Heart right ventricle (tissue), 16 donors: ENCODE measurements around the gene ETNK1. TPM values are rescaled to one million over a fixed set of nuclear protein-coding genes. Genes with fewer than 3 reads are reported as not detected.

Experiments
- ATAC-seq, 8 donors: fragments of 200-7000 bp; cut with Tn5 transposase; one replicate each; pipeline ENCODE4 v1.9.1; 2020; ENCODE audit warnings: mild to moderate bottlenecking in 8 of 8, moderate library complexity in 8 of 8, moderate number of reproducible peaks in 1 of 8
- DNase-seq, 2 donors: peaks; one replicate each; pipeline ENCODE4 v3.0.0-alpha.2; 2020
- H3K27ac ChIP-seq, 10 donors: fragments of 200-600 bp; sonication (generic) in 2 of 10; one replicate each; pipeline versions ENCODE4 v1.5.0 to v1.8.0; 2020 to 2022; ENCODE audit warnings: mild to moderate bottlenecking in 3 of 10
- H3K27me3 ChIP-seq, 7 donors: fragments of 200-600 bp; one replicate each; pipeline ENCODE4 v1.8.0; 2021 to 2022; ENCODE audit warnings: mild to moderate bottlenecking in 2 of 7
- H3K36me3 ChIP-seq, 9 donors: fragments of 200-600 bp; sonication (generic) in 1 of 9; one replicate each; pipeline versions ENCODE4 v1.5.0 to v1.8.0; 2020 to 2022; ENCODE audit warnings: mild to moderate bottlenecking in 2 of 9
- H3K4me1 ChIP-seq, 9 donors: fragments of 200-600 bp; sonication (generic) in 1 of 9; one replicate each; pipeline versions ENCODE4 v1.5.0 to v1.8.0; 2020 to 2022; ENCODE audit warnings: mild to moderate bottlenecking in 4 of 9
- H3K4me3 ChIP-seq, 10 donors: fragments of 200-600 bp; sonication (generic) in 2 of 10; one replicate each; pipeline versions ENCODE4 v1.5.0 to v1.8.0; 2020 to 2022; ENCODE audit warnings: mild to moderate bottlenecking in 7 of 10, moderate library complexity in 2 of 10
- H3K9me3 ChIP-seq, 11 donors: fragments of 200-600 bp in 10 of 11; sonication (generic) in 2 of 11; one replicate each; pipeline versions ENCODE4 v1.5.0 to v1.8.0; 2013 to 2022; ENCODE audit warnings: mild to moderate bottlenecking in 2 of 11, control low read depth in 1 of 11, moderate library complexity in 1 of 11
- CTCF ChIP-seq, 9 donors: fragments of 200-600 bp; sonication (generic) in 2 of 9; IDR thresholded peaks; one replicate each; pipeline versions ENCODE4 v1.5.0 to v1.8.0; 2021 to 2022; ENCODE audit warnings: antibody characterized with exemption in 9 of 9, mild to moderate bottlenecking in 5 of 9, moderate library complexity in 1 of 9
- WGBS, 2 donors: extraction: QIAGEN DNeasy Blood & Tissue Kit; methylation state at CpG; one replicate each; pipeline ENCODE4 v1.1.7; 2013; ENCODE audit warnings: inconsistent platforms in 1 of 2; 5-methylcytosine and 5-hydroxymethylcytosine counted together
- intact Hi-C, 10 donors: fragments of 100-400 bp; cut with DNase I; formaldehyde crosslinking; loops; one replicate each; pipeline versions ENCODE4 v1.11.1 to v1.14.2; 2022
- polyA plus RNA-seq, 2 donors: library from polyadenylated mRNA; stranded (reverse); fragments of 200-250 nt; gene quantifications; one replicate each; pipeline ENCODE4 v1.2.3, GENCODE V29; 2013
- total RNA-seq, 10 donors: library from RNA; stranded (reverse); fragmentation: NEBNext Ultra II Directional in 3 of 10; extraction: Animal tissue kit (Norgen Biotek cat#: 25700) in 3 of 10; gene quantifications; one replicate each; pipeline versions ENCODE4 v1.2.1 to v1.2.4, GENCODE V29; 2021 to 2023
- donor health status: Arrhythmogenic right ventricular cardiomyopathy.
- donor health status: ischemic (EF 13 %, LVEDD 7.1; RV severe dilation, severe dysfunction).
- donor health status: healthy with polysubstance abuse.
- donor health status: DM: no; HTN: yes; CAD: no.
- donor health status: DM: no; HTN: no; CAD: no.
- donor health status: ischemic (EF 25% LVEDD 6.9; RV normal size, moderate dysfunction).
- donor health status: ischemic (EF 25% LVEDD 5.7; RV mildly dilated, moderate dysfunction).
- donor health status: healthy.
- donor health status: DM: yes; HTN: yes; CAD: no.
- donor health status: Ischemic cardiomyopathy.
- donor health status: ischemic (EF 35%, LVEDD 5.7; RV mildly dilated, moderate dysfunction).
- donor health status: nonischemic (EF 11% LVEDD 7.7; RV severe dilation, severe dysfunction).
- donor health status: DM: yes; HTN: yes; CAD: no.
- donor health status: PGD.
- donor health status: ischemic (EF 29% LVEDD 5.4; RV normal size, mild dysfunction).
- donor health status: nonischemic (EF 23%, LVEDD 6.1; RV moderate dilation, normal function).

Gene ETNK1
- total and polyA plus RNA-seq, 12 donors, result 4.8 to 26.6 (median 17.0) TPM

- intact Hi-C loops, result loop anchor here in 1 of 10 donors (10.0 kb wide), 1 partner anchor 96 kb away; no protein-coding TSS in a partner anchor
- whole genome bisulfite sequencing, 2 donors, result 22 to 41% methylated on average over 2 of the region's 2 CpGs
- no peaks in the 10 kb centered on the region for H3K9me3 ChIP-seq
- H3K4me3 ChIP-seq, result no peak overlapping the region
- H3K36me3 ChIP-seq, result no peaks in the 10 kb centered on the region
- H3K4me1 ChIP-seq, result peaks cover 0 to 21% (median 7%) of the 10 kb centered on the region in 9 donors
- no peak for TF ChIP-seq CTCF (IDR thresholded peaks at IDR 0.05)
- no peaks in the 10 kb centered on the region for H3K27me3 ChIP-seq
- ATAC-seq, result no peak
- peak overlapping the region in 1 of 10 donors; percentile 75 for H3K27ac ChIP-seq
- DNase-seq, result no peak
These were observed 104.0 kb downstream of the ETNK1 start for GRCh38 chr12:22728987-22729386.

- Histone ChIP-seq H3K9me3 (no peaks in the 10 kb centered on the region), H3K4me1 (peaks cover 0 to 21% (median 7%) of the 10 kb centered on the region in 9 donors), H3K4me3 (no peak overlapping the region), H3K36me3 (no peaks in the 10 kb centered on the region), H3K27me3 (no peaks in the 10 kb centered on the region), H3K27ac (peak overlapping the region in 8 of 10 donors; percentile 4 to 75 (median 37))
- no peak for TF ChIP-seq CTCF (IDR thresholded peaks at IDR 0.05)
- no peak for DNase-seq
- 88 to 89% methylated on average over 6 of the region's 6 CpGs for WGBS, 2 donors
- ATAC-seq, result no peak
- intact Hi-C loops, result loop anchor here in 1 of 10 donors (10.0 kb wide), 1 partner anchor 95 kb away; no protein-coding TSS in a partner anchor
These were observed 104.5 kb downstream of the ETNK1 start for GRCh38 chr12:22729431-22729956.

GRCh38 chr12:22729957-22730443 lies 105.0 kb downstream of the ETNK1 start:
- H3K27me3 ChIP-seq, result no peaks in the 10 kb centered on the region
- no peak for TF ChIP-seq CTCF (IDR thresholded peaks at IDR 0.05)
- WGBS, 2 donors, result 48 to 64% methylated on average over 3 of the region's 3 CpGs
- intact Hi-C loops, result loop anchor here in 1 of 10 donors (10.0 kb wide), 1 partner anchor 95 kb away; no protein-coding TSS in a partner anchor
- DNase-seq, result peak in 1 of 2 donors; percentile 9
- H3K9me3 ChIP-seq, result no peaks in the 10 kb centered on the region
- ATAC-seq, result peak in 7 of 8 donors; percentile 61 to 85 (median 82)
- H3K4me1 ChIP-seq, result peaks cover 0 to 21% (median 7%) of the 10 kb centered on the region in 9 donors
- peak overlapping the region in 8 of 10 donors; percentile 4 to 75 (median 37) for H3K27ac ChIP-seq
- no peaks in the 10 kb centered on the region for H3K36me3 ChIP-seq
- H3K4me3 ChIP-seq, result no peak overlapping the region

- Histone ChIP-seq H3K9me3 (no peaks in the 10 kb centered on the region), H3K4me1 (peaks cover 0 to 21% (median 7%) of the 10 kb centered on the region in 9 donors), H3K27ac (no peak overlapping the region), H3K36me3 (no peaks in the 10 kb centered on the region), H3K4me3 (no peak overlapping the region), H3K27me3 (no peaks in the 10 kb centered on the region)
- ATAC-seq, result no peak
- WGBS, 2 donors, result 75 to 78% methylated on average over 3 of the region's 3 CpGs
- DNase-seq, result no peak
- no peak for TF ChIP-seq CTCF (IDR thresholded peaks at IDR 0.05)
- intact Hi-C loops, result no loop called here
These were observed 106.3 kb downstream of the ETNK1 start for GRCh38 chr12:22731236-22731635.
